Activated T-helper 1 cell treated with anti-CD3 and anti-CD28 coated beads, Interleukin-2, amount 50 U/mL, for 16 hours (primary cell): ENCODE data around the gene PSD.

Experiments used
- DNase-seq, 2 donors: peaks; one replicate each; pipeline ENCODE4 v3.0.0-alpha.2; 2020; ENCODE audit warnings: low read depth in 1 of 2, low spot score in 1 of 2

PSD gene

DNA sequence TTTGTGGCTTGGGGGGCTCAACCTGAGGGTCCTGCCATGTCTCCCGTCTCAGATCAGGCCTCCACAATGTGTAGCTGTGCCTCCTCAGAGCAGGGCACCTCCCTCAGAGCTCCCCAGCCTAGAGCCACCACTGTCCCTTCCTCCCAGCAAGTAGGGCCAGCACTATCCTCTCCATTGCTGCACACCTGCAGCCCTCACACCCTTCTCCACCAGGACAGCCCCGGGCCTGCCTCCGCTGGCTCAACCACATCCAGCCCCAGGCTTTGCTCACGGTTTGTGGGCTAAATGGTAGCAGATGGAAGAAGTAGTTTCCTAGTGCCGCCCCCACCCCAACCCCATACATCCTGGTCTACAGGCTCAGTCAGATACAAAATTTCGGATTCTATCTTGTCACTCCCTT is 13.0 kb downstream of the PSD start:
- no peak for DNase-seq

DNA sequence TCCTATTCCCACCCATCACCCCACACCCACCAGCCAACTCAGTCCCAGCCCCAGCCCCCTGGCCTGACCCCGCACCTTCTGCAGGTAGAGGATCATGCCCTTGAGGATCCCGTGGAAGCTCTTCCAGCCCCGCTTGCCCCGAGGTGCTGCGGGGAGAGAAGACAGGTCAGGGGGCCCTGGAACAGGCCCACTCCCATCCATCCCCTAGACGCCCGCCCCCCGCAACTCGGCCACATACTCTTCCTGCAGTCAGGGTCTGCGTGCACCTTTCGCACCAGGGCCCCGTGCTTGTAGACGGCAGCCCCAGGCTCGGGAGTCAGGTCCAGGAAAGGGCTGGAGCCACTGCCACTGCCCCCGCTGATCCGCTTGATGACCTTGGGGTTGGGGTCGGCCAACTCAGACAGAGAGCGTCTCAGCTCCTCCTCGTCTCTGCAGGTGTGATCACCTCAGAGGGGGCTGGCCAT is 13.4 kb downstream of the PSD start:
- DNase-seq = no peak

GRCh38 chr10:102404361-102405107 is 14.1 kb downstream of the PSD start:
- DNase-seq = no peak

- DNase-seq = no peak
Observed at GRCh38 chr10:102403115-102403514, 15.5 kb downstream of the PSD start.

GRCh38 chr10:102402512-102402896 is 16.1 kb downstream of the PSD start:
- no peak for DNase-seq

GRCh38 chr10:102401735-102402511 is 16.7 kb downstream of the PSD start:
- DNase-seq = no peak

GRCh38 chr10:102401342-102401654 is 17.3 kb downstream of the PSD start:
- DNase-seq = no peak

GRCh38 chr10:102400598-102401341 is 17.8 kb downstream of the PSD start:
- DNase-seq = no peak

- no peak for DNase-seq
Observed at GRCh38 chr10:102400076-102400475, 18.5 kb downstream of the PSD start.

- peak; percentile 77 to 84 for DNase-seq
Observed at GRCh38 chr10:102399217-102400021, 19.2 kb downstream of the PSD start.

GRCh38 chr10:102398172-102399020 is 20.2 kb downstream of the PSD start:
- DNase-seq = no peak

GRCh38 chr10:102397222-102398171 is 21.1 kb downstream of the PSD start:
- DNase-seq = no peak

GRCh38 chr10:102396730-102397151 is 21.8 kb downstream of the PSD start:
- no peak for DNase-seq

- no peak for DNase-seq
Observed at GRCh38 chr10:102396317-102396650, 22.3 kb downstream of the PSD start.

DNA sequence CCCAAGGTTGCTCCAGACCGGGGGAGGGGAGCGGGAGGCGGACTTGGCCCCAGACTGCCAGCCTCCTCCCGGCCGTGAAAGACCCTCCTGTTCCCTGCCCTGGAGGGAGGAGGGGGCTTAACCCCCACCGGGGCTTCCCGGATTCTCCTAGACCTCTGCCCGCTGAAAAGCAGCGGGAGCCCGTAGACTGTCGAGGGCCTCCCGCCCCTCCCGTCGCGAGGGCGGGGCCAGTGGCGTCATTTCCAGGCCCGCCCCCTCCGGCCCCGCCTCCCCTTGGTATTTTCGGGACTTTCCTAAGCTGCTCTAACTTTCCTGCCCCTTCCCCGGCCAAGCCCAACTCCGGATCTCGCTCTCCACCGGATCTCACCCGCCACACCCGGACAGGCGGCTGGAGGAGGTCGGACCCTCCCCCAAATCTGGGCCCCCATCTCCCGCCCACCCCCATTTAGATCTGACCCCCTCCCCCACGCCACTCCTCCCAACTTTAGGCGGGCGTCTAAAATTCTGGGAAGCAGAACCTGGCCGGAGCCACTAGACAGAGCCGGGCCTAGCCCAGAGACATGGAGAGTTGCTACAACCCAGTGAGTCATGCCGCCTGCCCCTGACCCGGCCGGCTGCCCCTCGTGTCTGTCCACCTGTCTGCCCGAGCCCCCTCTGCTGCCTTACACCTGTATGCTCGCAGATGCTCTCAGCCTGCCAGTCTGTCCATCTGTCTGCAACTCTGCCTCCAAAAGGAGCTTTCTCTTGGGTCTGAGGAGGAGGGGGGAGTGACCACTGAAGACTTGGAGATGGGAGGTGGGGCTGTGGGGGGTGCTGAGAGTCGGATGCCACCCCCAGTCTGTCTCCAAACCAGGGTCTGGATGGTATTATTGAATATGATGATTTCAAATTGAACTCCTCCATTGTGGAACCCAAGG is 22.9 kb downstream of the PSD start, which contains the start of gene NFKB2:
TSS of gene NFKB2 (plus strand) at position 306 of the 917 bp plus-strand sequence. CDS start at position 561, 255 bp downstream.
- DNase-seq = peak; percentile 80 to 88

DNA sequence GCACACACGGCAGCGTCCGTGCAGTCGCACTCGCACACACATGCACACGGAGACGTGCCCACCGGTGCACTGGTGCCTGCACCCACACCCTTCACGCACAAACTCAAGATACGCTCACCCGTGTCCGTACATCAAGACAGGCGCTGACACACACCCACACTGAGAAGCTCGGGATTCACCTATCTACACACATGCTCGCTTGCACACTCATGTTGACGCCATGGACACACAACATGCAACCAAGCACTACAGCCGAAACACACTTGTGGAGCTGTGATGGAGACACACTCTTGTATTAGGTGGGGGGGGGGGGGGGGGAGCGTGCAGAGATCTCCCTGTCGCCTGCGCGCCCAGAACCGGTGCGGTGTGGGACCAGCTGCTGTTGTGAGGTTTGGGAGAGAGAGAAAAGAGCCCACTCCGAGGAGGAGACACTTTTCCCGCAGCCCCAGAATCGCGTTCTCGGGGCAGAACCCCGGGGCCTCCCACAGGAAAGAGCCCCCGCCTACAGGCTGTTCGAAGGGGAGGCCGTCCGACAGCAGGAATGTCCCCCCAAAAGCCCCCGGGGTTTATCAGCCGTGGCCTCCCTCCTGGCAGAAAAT is 23.7 kb downstream of the PSD start:
- DNase-seq = peak in 1 of 2 donors; percentile 63

GRCh38 chr10:102394079-102394800 is 24.3 kb downstream of the PSD start:
- DNase-seq = peak; percentile 96 to 99
